HepG2 (cell line): ENCODE measurements around the gene EPB42. TPM values are rescaled to one million over a fixed set of nuclear protein-coding genes. Genes with fewer than 3 reads are reported as not detected.
A peak's percentile ranks its signal among the peaks of the same experiment; 100 is the strongest.

Source experiments
- AGO1 ChIP-seq: fragments of 200-400 bp; formaldehyde crosslinking; IDR thresholded peaks from 2 replicates; pipeline ENCODE4 v1.6.1; 2017; ENCODE audit warnings: mild to moderate bottlenecking, low read depth, low read length, moderate library complexity; ENCODE audit not compliant: poor library complexity, severe bottlenecking
- ATF7-NPFF ChIP-seq: sonication (generic); formaldehyde crosslinking; IDR thresholded peaks from 2 replicates; pipeline ENCODE4 v1.8.1; 2023; ENCODE audit warnings: mild to moderate bottlenecking, low read depth, missing genetic modification reagents, moderate library complexity
- NCOR1 ChIP-seq: fragments of 200-600 bp; sonication (generic); IDR thresholded peaks from 2 replicates; pipeline ENCODE4 v1.7.0; 2017; ENCODE audit warnings: antibody characterized with exemption, low read length, borderline replicate concordance
- NFE2 ChIP-seq: sonication (generic); formaldehyde crosslinking; IDR thresholded peaks from 2 replicates; pipeline ENCODE4 v1.4.0; 2020; ENCODE audit warnings: missing genetic modification reagents
- RORA ChIP-seq: sonication (generic); formaldehyde crosslinking; IDR thresholded peaks from 2 replicates; pipeline ENCODE4 v1.5.0; 2020; ENCODE audit warnings: mild to moderate bottlenecking, missing genetic modification reagents, moderate library complexity
- TBL1XR1 ChIP-seq: fragments of 150-350 bp; IDR thresholded peaks from 2 replicates; pipeline ENCODE4 v1.6.1; 2014; ENCODE audit warnings: borderline replicate concordance, low read length; ENCODE audit not compliant: partially characterized antibody
- XRCC5 ChIP-seq: fragments of 200-400 bp; formaldehyde crosslinking; optimal IDR thresholded peaks from 2 replicates; pipeline ENCODE3; 2017; ENCODE audit warnings: mild to moderate bottlenecking, low read length
- ZFP36L1 ChIP-seq: sonication (generic); formaldehyde crosslinking; IDR thresholded peaks from 2 replicates; pipeline ENCODE4 v1.8.0; 2022; ENCODE audit warnings: mild to moderate bottlenecking, missing genetic modification reagents, moderate library complexity
- ZNF382 ChIP-seq: sonication (generic); formaldehyde crosslinking; IDR thresholded peaks from 2 replicates; pipeline ENCODE4 v1.5.0; 2020; ENCODE audit warnings: missing genetic modification reagents, mild to moderate bottlenecking, borderline replicate concordance
- ZNF558 ChIP-seq: sonication (generic); formaldehyde crosslinking; IDR thresholded peaks from 2 replicates; pipeline ENCODE4 v1.9.0; 2022; ENCODE audit warnings: mild to moderate bottlenecking, missing genetic modification reagents, borderline replicate concordance
- ZNF761 ChIP-seq: sonication (generic); formaldehyde crosslinking; conservative IDR thresholded peaks from 2 replicates; pipeline ENCODE4 v1.4.0; 2020; ENCODE audit warnings: mild to moderate bottlenecking, missing genetic modification reagents
- ZNF883 ChIP-seq: sonication (generic); formaldehyde crosslinking; IDR thresholded peaks from 2 replicates; pipeline ENCODE4 v1.5.1; 2020; ENCODE audit warnings: mild to moderate bottlenecking, missing genetic modification reagents; ENCODE audit errors: not compliant biosample characterization
- polyA plus RNA-seq, 8 experiments: library from polyadenylated mRNA; depleted of rRNA in 3 of 8; stranded (reverse) in 7 of 8; unstranded in 1 of 8; fragments of >200 nt; fragmentation: Illumina TruSeq in 4 of 8; extraction: Trizol in 4 of 8; gene quantifications; 2 replicates each; pipeline versions ENCODE4 v1.2.1 to v1.2.3, GENCODE V29; 2011 to 2016; ENCODE audit warnings: low read depth in 4 of 8, missing spikeins in 1 of 8, mixed read lengths in 1 of 8; ENCODE audit not compliant: insufficient read depth in 1 of 8
- total RNA-seq, 5 experiments: library from RNA; depleted of rRNA; stranded (reverse); fragments of >200 nt; fragmentation: Illumina TruSeq; extraction: Trizol; gene quantifications; 2 replicates each; pipeline ENCODE4 v1.2.3, GENCODE V29; 2016; ENCODE audit warnings: low read depth in 1 of 5
- TF ChIP-seq, protein P1 (sequence below): IDR thresholded peaks from 2 replicates; pipeline ENCODE4 v1.4.0; 2020; ENCODE audit warnings: mild to moderate bottlenecking, missing genetic modification reagents
- TF ChIP-seq, protein P2 (sequence below): sonication (generic); formaldehyde crosslinking; IDR thresholded peaks from 2 replicates; pipeline ENCODE4 v1.8.1; 2023; ENCODE audit warnings: mild to moderate bottlenecking, missing genetic modification reagents, borderline replicate concordance
- TF ChIP-seq, protein P3 (sequence below): sonication (generic); formaldehyde crosslinking; IDR thresholded peaks from 2 replicates; pipeline ENCODE4 v1.5.0; 2020; ENCODE audit warnings: mild to moderate bottlenecking, missing genetic modification reagents, moderate library complexity
- TF ChIP-seq, protein P4 (sequence below): sonication (generic); formaldehyde crosslinking; IDR thresholded peaks from 2 replicates; pipeline ENCODE4 v1.4.0; 2020; ENCODE audit warnings: missing genetic modification reagents
- TF ChIP-seq, protein P5 (sequence below): sonication (generic); formaldehyde crosslinking; IDR thresholded peaks from 2 replicates; pipeline ENCODE4 v1.5.0; 2020; ENCODE audit warnings: mild to moderate bottlenecking, missing genetic modification reagents

EPB42 gene
- total and polyA plus RNA-seq, 2 of the 13 experiments (the other 11 are each of a cell fraction or from before 2014, with no cell fraction given) = not detected

DNA sequence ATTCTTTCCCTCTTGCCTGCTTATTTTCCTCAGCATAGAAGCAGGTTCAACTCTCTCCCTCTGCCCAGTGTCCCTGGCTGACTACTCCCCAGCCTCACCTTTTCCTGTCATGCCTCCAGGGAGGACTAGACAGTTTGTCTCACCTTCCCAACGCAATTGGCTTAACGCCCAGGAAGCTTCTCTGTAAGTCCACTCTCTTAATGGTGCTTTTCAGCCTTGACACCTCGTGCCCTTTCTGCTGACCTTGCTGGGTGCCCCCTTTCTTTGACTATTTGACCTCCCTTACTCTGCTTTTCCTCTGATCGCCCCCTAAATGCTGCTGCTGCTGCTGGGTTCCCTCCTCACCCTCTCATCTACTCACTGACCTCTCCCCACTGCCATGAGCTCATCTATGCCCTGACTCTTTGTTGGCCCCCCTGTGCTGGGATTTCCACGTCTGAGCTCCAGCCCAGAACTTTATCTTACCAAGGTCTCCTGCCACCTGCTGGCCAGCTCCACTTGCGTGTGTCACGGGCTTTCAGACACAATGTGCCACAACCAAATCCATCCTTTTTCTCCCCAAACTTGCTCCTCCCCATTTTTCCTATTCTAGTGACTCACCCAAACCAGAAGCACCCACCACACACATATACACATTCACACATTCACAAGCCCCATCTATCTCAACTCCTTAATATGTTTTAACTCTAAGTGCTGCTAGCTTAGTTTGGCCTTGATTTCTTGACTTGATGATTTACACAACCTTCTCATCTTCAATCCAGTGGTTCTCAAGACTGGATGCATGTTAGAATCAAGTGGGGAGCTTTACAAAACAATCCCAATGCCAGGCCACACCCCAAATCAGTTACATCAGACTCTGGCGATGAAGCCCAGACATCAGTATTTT lies 16.6 kb downstream of the EPB42 start (continued):
- TF ChIP-seq, protein P1, sequence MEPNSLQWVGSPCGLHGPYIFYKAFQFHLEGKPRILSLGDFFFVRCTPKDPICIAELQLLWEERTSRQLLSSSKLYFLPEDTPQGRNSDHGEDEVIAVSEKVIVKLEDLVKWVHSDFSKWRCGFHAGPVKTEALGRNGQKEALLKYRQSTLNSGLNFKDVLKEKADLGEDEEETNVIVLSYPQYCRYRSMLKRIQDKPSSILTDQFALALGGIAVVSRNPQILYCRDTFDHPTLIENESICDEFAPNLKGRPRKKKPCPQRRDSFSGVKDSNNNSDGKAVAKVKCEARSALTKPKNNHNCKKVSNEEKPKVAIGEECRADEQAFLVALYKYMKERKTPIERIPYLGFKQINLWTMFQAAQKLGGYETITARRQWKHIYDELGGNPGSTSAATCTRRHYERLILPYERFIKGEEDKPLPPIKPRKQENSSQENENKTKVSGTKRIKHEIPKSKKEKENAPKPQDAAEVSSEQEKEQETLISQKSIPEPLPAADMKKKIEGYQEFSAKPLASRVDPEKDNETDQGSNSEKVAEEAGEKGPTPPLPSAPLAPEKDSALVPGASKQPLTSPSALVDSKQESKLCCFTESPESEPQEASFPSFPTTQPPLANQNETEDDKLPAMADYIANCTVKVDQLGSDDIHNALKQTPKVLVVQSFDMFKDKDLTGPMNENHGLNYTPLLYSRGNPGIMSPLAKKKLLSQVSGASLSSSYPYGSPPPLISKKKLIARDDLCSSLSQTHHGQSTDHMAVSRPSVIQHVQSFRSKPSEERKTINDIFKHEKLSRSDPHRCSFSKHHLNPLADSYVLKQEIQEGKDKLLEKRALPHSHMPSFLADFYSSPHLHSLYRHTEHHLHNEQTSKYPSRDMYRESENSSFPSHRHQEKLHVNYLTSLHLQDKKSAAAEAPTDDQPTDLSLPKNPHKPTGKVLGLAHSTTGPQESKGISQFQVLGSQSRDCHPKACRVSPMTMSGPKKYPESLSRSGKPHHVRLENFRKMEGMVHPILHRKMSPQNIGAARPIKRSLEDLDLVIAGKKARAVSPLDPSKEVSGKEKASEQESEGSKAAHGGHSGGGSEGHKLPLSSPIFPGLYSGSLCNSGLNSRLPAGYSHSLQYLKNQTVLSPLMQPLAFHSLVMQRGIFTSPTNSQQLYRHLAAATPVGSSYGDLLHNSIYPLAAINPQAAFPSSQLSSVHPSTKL (CRISPR knock-in tag) = peak; percentile 10; the same call in 1 of the 2 replicates
- TF ChIP-seq TBL1XR1 (no peak), NCOR1 (no peak), ZFP36L1 (CRISPR knock-in tag) (0 out of 2 replicates have a peak, but pooled peaks have one; percentile 58), ZNF761 (CRISPR knock-in tag) (no peak), ZNF558 (CRISPR knock-in tag) (no peak), AGO1 (no peak), ATF7-NPFF (CRISPR knock-in tag) (no peak), XRCC5 (peak; percentile 79), NFE2 (CRISPR knock-in tag) (no peak), ZNF382 (CRISPR knock-in tag) (no peak), RORA (CRISPR knock-in tag) (no peak), ZNF883 (CRISPR knock-in tag) (peak; percentile 38)
- TF ChIP-seq, protein P2, sequence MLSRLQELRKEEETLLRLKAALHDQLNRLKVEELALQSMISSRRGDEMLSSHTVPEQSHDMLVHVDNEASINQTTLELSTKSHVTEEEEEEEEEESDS (CRISPR knock-in tag) = no peak
- TF ChIP-seq, protein P3, sequence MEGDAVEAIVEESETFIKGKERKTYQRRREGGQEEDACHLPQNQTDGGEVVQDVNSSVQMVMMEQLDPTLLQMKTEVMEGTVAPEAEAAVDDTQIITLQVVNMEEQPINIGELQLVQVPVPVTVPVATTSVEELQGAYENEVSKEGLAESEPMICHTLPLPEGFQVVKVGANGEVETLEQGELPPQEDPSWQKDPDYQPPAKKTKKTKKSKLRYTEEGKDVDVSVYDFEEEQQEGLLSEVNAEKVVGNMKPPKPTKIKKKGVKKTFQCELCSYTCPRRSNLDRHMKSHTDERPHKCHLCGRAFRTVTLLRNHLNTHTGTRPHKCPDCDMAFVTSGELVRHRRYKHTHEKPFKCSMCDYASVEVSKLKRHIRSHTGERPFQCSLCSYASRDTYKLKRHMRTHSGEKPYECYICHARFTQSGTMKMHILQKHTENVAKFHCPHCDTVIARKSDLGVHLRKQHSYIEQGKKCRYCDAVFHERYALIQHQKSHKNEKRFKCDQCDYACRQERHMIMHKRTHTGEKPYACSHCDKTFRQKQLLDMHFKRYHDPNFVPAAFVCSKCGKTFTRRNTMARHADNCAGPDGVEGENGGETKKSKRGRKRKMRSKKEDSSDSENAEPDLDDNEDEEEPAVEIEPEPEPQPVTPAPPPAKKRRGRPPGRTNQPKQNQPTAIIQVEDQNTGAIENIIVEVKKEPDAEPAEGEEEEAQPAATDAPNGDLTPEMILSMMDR (CRISPR knock-in tag) = peak; percentile 79
- TF ChIP-seq, protein P4, sequence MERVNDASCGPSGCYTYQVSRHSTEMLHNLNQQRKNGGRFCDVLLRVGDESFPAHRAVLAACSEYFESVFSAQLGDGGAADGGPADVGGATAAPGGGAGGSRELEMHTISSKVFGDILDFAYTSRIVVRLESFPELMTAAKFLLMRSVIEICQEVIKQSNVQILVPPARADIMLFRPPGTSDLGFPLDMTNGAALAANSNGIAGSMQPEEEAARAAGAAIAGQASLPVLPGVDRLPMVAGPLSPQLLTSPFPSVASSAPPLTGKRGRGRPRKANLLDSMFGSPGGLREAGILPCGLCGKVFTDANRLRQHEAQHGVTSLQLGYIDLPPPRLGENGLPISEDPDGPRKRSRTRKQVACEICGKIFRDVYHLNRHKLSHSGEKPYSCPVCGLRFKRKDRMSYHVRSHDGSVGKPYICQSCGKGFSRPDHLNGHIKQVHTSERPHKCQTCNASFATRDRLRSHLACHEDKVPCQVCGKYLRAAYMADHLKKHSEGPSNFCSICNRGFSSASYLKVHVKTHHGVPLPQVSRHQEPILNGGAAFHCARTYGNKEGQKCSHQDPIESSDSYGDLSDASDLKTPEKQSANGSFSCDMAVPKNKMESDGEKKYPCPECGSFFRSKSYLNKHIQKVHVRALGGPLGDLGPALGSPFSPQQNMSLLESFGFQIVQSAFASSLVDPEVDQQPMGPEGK (CRISPR knock-in tag) = 0 out of 2 replicates have a peak, but pooled peaks have one; percentile 26
- TF ChIP-seq, protein P5, sequence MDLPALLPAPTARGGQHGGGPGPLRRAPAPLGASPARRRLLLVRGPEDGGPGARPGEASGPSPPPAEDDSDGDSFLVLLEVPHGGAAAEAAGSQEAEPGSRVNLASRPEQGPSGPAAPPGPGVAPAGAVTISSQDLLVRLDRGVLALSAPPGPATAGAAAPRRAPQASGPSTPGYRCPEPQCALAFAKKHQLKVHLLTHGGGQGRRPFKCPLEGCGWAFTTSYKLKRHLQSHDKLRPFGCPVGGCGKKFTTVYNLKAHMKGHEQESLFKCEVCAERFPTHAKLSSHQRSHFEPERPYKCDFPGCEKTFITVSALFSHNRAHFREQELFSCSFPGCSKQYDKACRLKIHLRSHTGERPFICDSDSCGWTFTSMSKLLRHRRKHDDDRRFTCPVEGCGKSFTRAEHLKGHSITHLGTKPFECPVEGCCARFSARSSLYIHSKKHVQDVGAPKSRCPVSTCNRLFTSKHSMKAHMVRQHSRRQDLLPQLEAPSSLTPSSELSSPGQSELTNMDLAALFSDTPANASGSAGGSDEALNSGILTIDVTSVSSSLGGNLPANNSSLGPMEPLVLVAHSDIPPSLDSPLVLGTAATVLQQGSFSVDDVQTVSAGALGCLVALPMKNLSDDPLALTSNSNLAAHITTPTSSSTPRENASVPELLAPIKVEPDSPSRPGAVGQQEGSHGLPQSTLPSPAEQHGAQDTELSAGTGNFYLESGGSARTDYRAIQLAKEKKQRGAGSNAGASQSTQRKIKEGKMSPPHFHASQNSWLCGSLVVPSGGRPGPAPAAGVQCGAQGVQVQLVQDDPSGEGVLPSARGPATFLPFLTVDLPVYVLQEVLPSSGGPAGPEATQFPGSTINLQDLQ (CRISPR knock-in tag) = no peak
